IMR-90 (cell line): ENCODE measurements around the gene RAPGEF5. TPM values are rescaled to one million over a fixed set of nuclear protein-coding genes. Genes with fewer than 3 reads are reported as not detected.
A peak's percentile ranks its signal among the peaks of the same experiment; 100 is the strongest.

Experiments used
- ATAC-seq: fragments of 200-7000 bp; cut with Tn5 transposase; 2 replicates; pipeline ENCODE4 v1.9.1; 2020; ENCODE audit warnings: low read depth, mild to moderate bottlenecking, moderate library complexity
- BruUV-seq: library from RNA; stranded (reverse); fragments of 400-500 nt; replicated peaks from 2 replicates; lab custom pipeline; 2021; lab: Mats Ljungman, UMichigan
- CTCF ChIA-PET: fragments of 300-600 bp; formaldehyde crosslinking; extraction: SDS; loops from one replicate; lab custom pipeline; 2021; ENCODE audit warnings: antibody characterized with exemption; lab: Yijun Ruan, JAX
- POLR2A ChIA-PET: fragments of 300-600 bp; sonication (Branson Sonifier 250); formaldehyde crosslinking; loops from one replicate; lab custom pipeline; 2022; ENCODE audit warnings: antibody characterized with exemption; ENCODE audit not compliant: unreplicated experiment; lab: Charles Lee
- DNase-seq: peaks from one replicate; pipeline ENCODE4 v3.0.0; 2013
- H2AFZ ChIP-seq: replicated peaks from 2 replicates; pipeline ENCODE3; 2013; ENCODE audit warnings: low read length, mild to moderate bottlenecking; ENCODE audit not compliant: poor library complexity
- H2AK5ac ChIP-seq: 2 replicates; pipeline ENCODE4 v1.6.1; 2013; ENCODE audit warnings: low read depth, low read length, inconsistent platforms
- H2AK9ac ChIP-seq: replicated peaks from 2 replicates; pipeline ENCODE3; 2013; ENCODE audit warnings: mild to moderate bottlenecking, low read depth, low read length, moderate library complexity; ENCODE audit not compliant: poor library complexity
- H2BK120ac ChIP-seq: 2 replicates; pipeline ENCODE4 v1.6.1; 2013; ENCODE audit warnings: low read depth, low read length, inconsistent platforms
- H2BK15ac ChIP-seq: 3 replicates; pipeline ENCODE4 v1.6.1; 2013; ENCODE audit warnings: low read depth, low read length, inconsistent platforms
- H2BK20ac ChIP-seq: 2 replicates; pipeline ENCODE4 v1.6.1; 2013; ENCODE audit warnings: low read depth, mild to moderate bottlenecking, inconsistent platforms, low read length, moderate library complexity
- H2BK5ac ChIP-seq: 2 replicates; pipeline ENCODE4 v1.6.1; 2013; ENCODE audit warnings: mild to moderate bottlenecking, low read depth, low read length, inconsistent platforms; ENCODE audit not compliant: poor library complexity, severe bottlenecking
- H3K14ac ChIP-seq: replicated peaks from 2 replicates; pipeline ENCODE4 v1.6.1; 2013; ENCODE audit warnings: low read depth, low read length, inconsistent platforms
- H3K18ac ChIP-seq: 2 replicates; pipeline ENCODE4 v1.6.1; 2013; ENCODE audit warnings: low read depth, low read length, control low read depth
- H3K23ac ChIP-seq: 2 replicates; pipeline ENCODE4 v1.6.1; 2013; ENCODE audit warnings: low read depth, low read length, inconsistent platforms
- H3K27ac ChIP-seq: 2 replicates; pipeline ENCODE4 v1.5.1; 2013; ENCODE audit warnings: mild to moderate bottlenecking, control low read depth, low read length; ENCODE audit not compliant: insufficient read depth
- H3K27me3 ChIP-seq: 2 replicates; pipeline ENCODE4 v1.6.1; 2013; ENCODE audit warnings: low read length; ENCODE audit not compliant: control insufficient read depth, insufficient read depth
- H3K36me3 ChIP-seq: 2 replicates; pipeline ENCODE4 v1.6.1; 2013; ENCODE audit warnings: low read length, mixed read lengths; ENCODE audit not compliant: control insufficient read depth, insufficient read depth
- H3K4ac ChIP-seq: 2 replicates; pipeline ENCODE4 v1.6.1; 2013; ENCODE audit warnings: low read depth, low read length, inconsistent platforms
- H3K4me1 ChIP-seq: 2 replicates; pipeline ENCODE4 v1.6.1; 2013; ENCODE audit warnings: low read length, mixed read lengths; ENCODE audit not compliant: control insufficient read depth, insufficient read depth
- H3K4me2 ChIP-seq: 2 replicates; pipeline ENCODE4 v1.6.1; 2013; ENCODE audit warnings: low read depth, mild to moderate bottlenecking, control low read depth, low read length, moderate library complexity
- H3K4me3 ChIP-seq: 2 replicates; pipeline ENCODE4 v1.5.1; 2013; ENCODE audit warnings: low read depth, mild to moderate bottlenecking, control low read depth, low read length, moderate library complexity; ENCODE audit not compliant: insufficient read depth
- H3K56ac ChIP-seq: 2 replicates; pipeline ENCODE4 v1.6.1; 2013; ENCODE audit warnings: low read length, inconsistent platforms; ENCODE audit not compliant: insufficient read depth; ENCODE audit errors: extremely low read depth
- H3K79me1 ChIP-seq, 2 experiments: 2 replicates each; pipeline ENCODE4 v1.6.1; 2013; ENCODE audit warnings: low read length in 2 of 2, inconsistent platforms in 1 of 2, low read depth in 1 of 2
- H3K9ac ChIP-seq: 2 replicates; pipeline ENCODE4 v1.6.1; 2013; ENCODE audit warnings: low read depth, low read length, control low read depth
- H3K9me1 ChIP-seq: 2 replicates; pipeline ENCODE4 v1.6.1; 2013; ENCODE audit warnings: low read length, inconsistent platforms; ENCODE audit not compliant: insufficient read depth
- H3K9me3 ChIP-seq: 2 replicates; pipeline ENCODE4 v1.6.1; 2013; ENCODE audit warnings: low read length; ENCODE audit not compliant: control insufficient read depth, insufficient read depth
- H4K20me1 ChIP-seq: 2 replicates; pipeline ENCODE4 v1.6.1; 2013; ENCODE audit warnings: low read length, inconsistent platforms; ENCODE audit not compliant: insufficient read depth
- H4K5ac ChIP-seq: 2 replicates; pipeline ENCODE4 v1.6.1; 2013; ENCODE audit warnings: mild to moderate bottlenecking, low read depth, low read length, control low read depth
- H4K8ac ChIP-seq, 2 experiments: 2 replicates each; pipeline ENCODE4 v1.6.1; 2013; ENCODE audit warnings: low read depth in 2 of 2, low read length in 2 of 2, control low read depth in 1 of 2, inconsistent platforms in 1 of 2
- H4K91ac ChIP-seq: 2 replicates; pipeline ENCODE4 v1.6.1; 2013; ENCODE audit warnings: low read depth, low read length, inconsistent platforms; ENCODE audit not compliant: insufficient read depth
- CEBPB ChIP-seq: IDR thresholded peaks from 2 replicates; pipeline ENCODE4 v1.6.1; 2012; ENCODE audit warnings: low read depth, low read length, improper control_type of control experiment
- RAD21 ChIP-seq: IDR thresholded peaks from 2 replicates; pipeline ENCODE4 v1.6.1; 2012; ENCODE audit warnings: low read length, improper control_type of control experiment
- RFX5 ChIP-seq: IDR thresholded peaks from 2 replicates; pipeline ENCODE4 v1.8.0; 2012; ENCODE audit warnings: low read depth, mild to moderate bottlenecking, low read length, moderate library complexity
- dilution Hi-C: fragments of 300-500 bp; cut with HindIII; formaldehyde crosslinking; loops from one replicate; pipeline ENCODE4 v1.14.3; 2018; ENCODE audit warnings: low sequenced_read_pairs; ENCODE audit not compliant: unreplicated experiment
- in situ Hi-C: fragments of 300-500 bp; cut with MboI; formaldehyde crosslinking; loops from 3 replicates; pipeline ENCODE4 v1.14.3; 2019; ENCODE audit warnings: low sequenced_read_pairs, inconsistent platforms, mixed read lengths
- intact Hi-C: fragments of 100-400 bp; cut with micrococcal nuclease; formaldehyde crosslinking; loops from 2 replicates; pipeline ENCODE4 v1.10.0; 2022
- polyA plus RNA-seq, 3 experiments: library from polyadenylated mRNA; depleted of rRNA; stranded (reverse); fragments of >200 nt; gene quantifications; 2 replicates each; pipeline ENCODE4 v1.2.3, GENCODE V29; 2012; ENCODE audit warnings: low replicate concordance in 1 of 3
- total RNA-seq: library from RNA; depleted of rRNA; stranded (reverse); fragments of >200 nt; gene quantifications from 2 replicates; pipeline ENCODE4 v1.2.3, GENCODE V29; 2012

Gene RAPGEF5
- total and polyA plus RNA-seq, 2 of the 4 experiments (the other 2 are of a cell fraction): 0.05 to 0.18 TPM

GRCh38 chr7:22371878-22372277, 14.9 kb upstream of the RAPGEF5 start:
- H2AK5ac ChIP-seq: no peak overlapping the region
- no TSS peak for BruUV-seq
- in situ Hi-C loops: no loop called here
- H3K36me3 ChIP-seq: no peaks in the 10 kb centered on the region
- H2AK9ac ChIP-seq: no peak overlapping the region
- no peak overlapping the region for H3K4me3 ChIP-seq
- no peak overlapping the region for H3K14ac ChIP-seq
- no peak for ATAC-seq
- no peaks in the 10 kb centered on the region for H4K20me1 ChIP-seq
- no peak overlapping the region for H2BK5ac ChIP-seq
- H3K18ac ChIP-seq: no peak overlapping the region
- no peak overlapping the region for H4K5ac ChIP-seq
- H3K27me3 ChIP-seq: no peaks in the 10 kb centered on the region; the same call in 1 of the 2 replicates
- TF ChIP-seq CEBPB: peak; percentile 41; the same call in 1 of the 2 replicates
- TF ChIP-seq RAD21: no peak
- no peak for TF ChIP-seq RFX5
- no peak overlapping the region for H2BK15ac ChIP-seq
- H3K4me1 ChIP-seq: no peaks in the 10 kb centered on the region
- H3K27ac ChIP-seq: no peak overlapping the region
- H4K8ac ChIP-seq: no peak overlapping the region
- no peaks in the 10 kb centered on the region for H3K9me1 ChIP-seq
- no peak overlapping the region for H3K4me2 ChIP-seq
- ChIA-PET POLR2A (no interaction called here), CTCF (no interaction called here)
- no peak overlapping the region for H4K91ac ChIP-seq
- H2BK120ac ChIP-seq: no peak overlapping the region
- no peak overlapping the region for H3K56ac ChIP-seq
- no peak for DNase-seq
- intact Hi-C loops: no loop called here
- H3K4ac ChIP-seq: no peak overlapping the region
- H3K9ac ChIP-seq: no peak overlapping the region
- no peak overlapping the region for H2AFZ ChIP-seq
- no peak overlapping the region for H3K23ac ChIP-seq
- H3K79me1 ChIP-seq: no peaks in the 10 kb centered on the region
- no peaks in the 10 kb centered on the region for H3K9me3 ChIP-seq
- dilution Hi-C loops: no loop called here
- H2BK20ac ChIP-seq: no peak overlapping the region
